ENCODE measurements around the gene SAFB. TPM values are rescaled to one million over a fixed set of nuclear protein-coding genes. Genes with fewer than 3 reads are reported as not detected.

SAFB gene
- polyA plus RNA-seq, 2 of the 4 experiments (the other 2 are of a cell fraction), result 55.0 to 74.0 TPM

GRCh38 chr19:5713228-5713627 lies 90.3 kb downstream of the SAFB start:
- WGBS (ENCODE audit: missing lambda C conversion rate), result 91% methylated on average over 9 of the region's 9 CpGs
- CTCF ChIA-PET, result interaction anchor here (2.5 to 3.1 kb wide), 2 partner anchors 24 to 26 kb away, joined by 9 to 14 read pairs; partner anchors contain the start of gene RPL36
- TF ChIP-seq NR3C1 (IDR thresholded peaks at IDR 0.05), result no peak
- TF ChIP-seq, protein P1, sequence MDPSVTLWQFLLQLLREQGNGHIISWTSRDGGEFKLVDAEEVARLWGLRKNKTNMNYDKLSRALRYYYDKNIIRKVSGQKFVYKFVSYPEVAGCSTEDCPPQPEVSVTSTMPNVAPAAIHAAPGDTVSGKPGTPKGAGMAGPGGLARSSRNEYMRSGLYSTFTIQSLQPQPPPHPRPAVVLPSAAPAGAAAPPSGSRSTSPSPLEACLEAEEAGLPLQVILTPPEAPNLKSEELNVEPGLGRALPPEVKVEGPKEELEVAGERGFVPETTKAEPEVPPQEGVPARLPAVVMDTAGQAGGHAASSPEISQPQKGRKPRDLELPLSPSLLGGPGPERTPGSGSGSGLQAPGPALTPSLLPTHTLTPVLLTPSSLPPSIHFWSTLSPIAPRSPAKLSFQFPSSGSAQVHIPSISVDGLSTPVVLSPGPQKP (IDR thresholded peaks at IDR 0.05; ENCODE audit: low read depth, low read length), result no peak
- TF ChIP-seq NPAS2 (CRISPR knock-in tag; IDR thresholded peaks at IDR 0.05; ENCODE audit: borderline replicate concordance), result no peak
- FAIRE-seq (no peak), ATAC-seq (no peak), DNase-seq (ENCODE audit: low read depth in 1 of 2, low spot score in 1 of 2) (no peak)
- Histone ChIP-seq H3K4me2 (no peak overlapping the region), H3K4me3 (no peak overlapping the region), H3K9me3 (no peaks in the 10 kb centered on the region), H3K27ac (no peak overlapping the region), H3K4me1 (peaks cover 11% of the 10 kb centered on the region; the same call in 2 of the 3 replicates)
- POLR2A ChIA-PET, result no interaction called here

DNA sequence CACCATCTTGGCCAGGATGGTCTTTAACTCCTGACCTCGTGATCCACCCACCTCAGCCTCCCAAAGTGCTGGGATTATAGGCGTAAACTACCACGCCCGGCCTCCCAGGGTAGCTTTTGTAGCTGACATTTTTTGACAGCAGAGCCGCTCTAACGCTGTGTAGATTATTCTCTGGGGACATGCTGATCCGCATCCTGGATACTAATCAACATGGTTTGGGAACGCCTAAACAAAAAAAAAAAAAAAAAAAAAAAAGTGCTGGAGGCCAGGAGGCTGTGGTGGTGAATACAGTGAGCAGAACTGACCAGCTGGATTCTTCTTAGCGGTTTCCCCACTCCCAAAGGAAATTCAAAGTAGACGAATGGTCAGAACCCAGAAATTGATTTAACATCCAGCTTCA lies 91.9 kb downstream of the SAFB start:
- FAIRE-seq, result no peak
- Histone ChIP-seq H3K9me3 (no peaks in the 10 kb centered on the region), H3K4me1 (peaks cover 11% of the 10 kb centered on the region; the same call in 2 of the 3 replicates), H3K4me3 (no peak overlapping the region), H3K27ac (no peak overlapping the region), H3K4me2 (no peak overlapping the region)
- DNase-seq (ENCODE audit: low read depth in 1 of 2, low spot score in 1 of 2), result no peak
- ChIA-PET POLR2A (no interaction called here), CTCF (no interaction called here)
- TF ChIP-seq PHF8 (IDR thresholded peaks at IDR 0.05; ENCODE audit: borderline replicate concordance, low read depth) (no peak), FOXS1 (CRISPR knock-in tag; IDR thresholded peaks at IDR 0.05) (no peak), POLR2AphosphoS2 (conservative IDR thresholded peaks at IDR 0.05; ENCODE audit: low read length) (no peak), ZNF302 (CRISPR knock-in tag; IDR thresholded peaks at IDR 0.05) (no peak), CHD4 (IDR thresholded peaks at IDR 0.05; ENCODE audit: borderline replicate concordance) (no peak), GATA3 (IDR thresholded peaks at IDR 0.05; ENCODE audit: borderline replicate concordance) (no peak), KDM1A (IDR thresholded peaks at IDR 0.05; ENCODE audit: low read depth) (no peak), E2F6 (IDR thresholded peaks at IDR 0.05; ENCODE audit: borderline replicate concordance, low read depth) (no peak), PBX3 (IDR thresholded peaks at IDR 0.05) (no peak)
- 93% methylated on average over 9 of the region's 10 CpGs for WGBS (ENCODE audit: missing lambda C conversion rate)
- ATAC-seq, result no peak

DNA sequence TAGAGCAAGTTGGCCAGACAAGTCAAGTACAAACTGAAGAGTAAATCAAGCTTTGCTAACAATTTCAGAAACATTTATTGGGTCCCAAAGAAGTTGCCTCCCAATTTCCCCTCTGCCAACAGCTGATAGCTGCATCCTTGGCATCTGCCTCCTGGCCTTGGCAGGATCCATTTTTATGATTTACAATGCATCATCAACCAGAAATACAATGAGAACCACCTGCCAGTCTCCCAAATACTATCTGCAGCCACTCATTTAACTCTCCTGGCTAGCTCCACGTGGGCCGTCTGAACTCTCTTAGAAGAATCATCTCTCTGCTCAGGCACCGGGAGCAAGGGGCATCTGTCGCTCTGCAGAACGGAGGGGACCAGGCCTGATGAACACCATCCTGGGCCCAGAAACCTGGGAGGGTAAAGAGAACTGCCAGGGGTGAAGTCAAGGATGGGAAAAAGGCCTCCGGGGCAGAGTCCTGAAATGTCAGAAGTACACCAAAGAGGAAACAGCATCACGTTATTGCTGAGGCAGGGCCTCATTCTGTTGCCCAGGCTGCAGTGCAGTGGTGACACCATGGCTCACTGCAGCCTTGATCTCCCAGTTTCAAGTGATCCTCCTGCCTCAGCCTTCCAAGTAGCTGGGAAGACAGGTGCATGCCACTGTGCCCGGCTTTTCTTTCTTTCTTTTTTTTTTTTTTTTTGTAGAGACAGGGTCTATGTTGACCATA lies 94.5 kb downstream of the SAFB start:
- CTCF ChIA-PET, result interaction anchor here (1.8 kb wide), 1 partner anchor 30 kb away, joined by 8 read pairs; no protein-coding TSS in a partner anchor
- TF ChIP-seq POLR2A (IDR thresholded peaks at IDR 0.05; ENCODE audit: low read length), result no peak
- no peak for TF ChIP-seq HDAC2 (IDR thresholded peaks at IDR 0.05)
- TF ChIP-seq GATA3 (IDR thresholded peaks at IDR 0.05; ENCODE audit: borderline replicate concordance), result no peak
- no peak for TF ChIP-seq EP300 (IDR thresholded peaks at IDR 0.05)
- TF ChIP-seq MAFK (IDR thresholded peaks at IDR 0.05; ENCODE audit: partially characterized antibody), result no peak
- TF ChIP-seq HMGXB4 (CRISPR knock-in tag; IDR thresholded peaks at IDR 0.05; ENCODE audit: borderline replicate concordance), result no peak
- no peak for TF ChIP-seq CEBPB (IDR thresholded peaks at IDR 0.05)
- TF ChIP-seq ZNF302 (CRISPR knock-in tag; IDR thresholded peaks at IDR 0.05), result no peak
- TF ChIP-seq KDM5A (IDR thresholded peaks at IDR 0.05), result no peak
- no peak for TF ChIP-seq FOSB (CRISPR knock-in tag; IDR thresholded peaks at IDR 0.05)
- ATAC-seq (no peak), DNase-seq (ENCODE audit: low read depth in 1 of 2, low spot score in 1 of 2) (no peak), FAIRE-seq (no peak)
- H3K4me3 ChIP-seq, result peak overlapping the region; percentile 100; the same call in 2 of the 3 replicates
- H3K4me2 ChIP-seq, result peak overlapping the region; percentile 92
- peak overlapping the region; percentile 97 to 100; a peak in 5 of 6 replicates for H3K27ac ChIP-seq
- POLR2A ChIA-PET, result interaction anchor here (1.3 to 3.7 kb wide), 2 partner anchors 27 to 73 kb away, joined by 3 to 45 read pairs; partner anchors contain the start of genes DUS3L and RPL36
- H3K4me1 ChIP-seq, result peaks cover 11% of the 10 kb centered on the region; the same call in 2 of the 3 replicates
- H3K9me3 ChIP-seq, result no peaks in the 10 kb centered on the region
- WGBS (ENCODE audit: missing lambda C conversion rate), result 86% methylated on average over 8 of the region's 8 CpGs
